HG03045 (cell line): ENCODE measurements around the gene RABGGTA.
A peak's percentile ranks its signal among the peaks of the same experiment; 100 is the strongest.
"Not testable (repeated sequence)": the region's sequence is repeated elsewhere in the genome, so short reads cannot be mapped to it uniquely, and the experiment has no call there.

Experiments used
- ATAC-seq: cut with Tn5 transposase; IDR thresholded peaks from one replicate; pipeline ENCODE4 v1.9.1; 2021; ENCODE audit warnings: mild to moderate bottlenecking, moderate library complexity; ENCODE audit not compliant: unreplicated experiment

RABGGTA gene

DNA sequence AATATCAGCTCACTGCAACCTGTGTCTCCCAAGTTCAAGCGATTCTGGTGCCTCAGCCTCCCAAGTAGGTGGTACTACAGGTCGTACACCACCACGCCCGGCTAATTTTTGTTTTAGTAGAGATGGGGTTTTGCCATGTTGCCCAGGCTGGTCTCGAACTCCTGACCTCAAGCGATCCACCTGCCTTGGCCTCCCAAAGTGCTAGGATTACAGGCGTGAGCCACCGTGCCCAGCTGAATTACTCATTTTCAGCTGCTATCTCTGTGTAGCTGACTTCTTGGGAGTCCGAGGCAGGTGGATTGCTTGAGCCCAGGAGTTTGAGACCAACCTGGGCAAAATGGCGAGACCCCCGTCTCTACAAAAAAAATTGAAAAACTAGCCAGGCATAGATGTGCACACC lies 26.0 kb downstream of the RABGGTA start:
- ATAC-seq, result not testable (repeated sequence)

DNA sequence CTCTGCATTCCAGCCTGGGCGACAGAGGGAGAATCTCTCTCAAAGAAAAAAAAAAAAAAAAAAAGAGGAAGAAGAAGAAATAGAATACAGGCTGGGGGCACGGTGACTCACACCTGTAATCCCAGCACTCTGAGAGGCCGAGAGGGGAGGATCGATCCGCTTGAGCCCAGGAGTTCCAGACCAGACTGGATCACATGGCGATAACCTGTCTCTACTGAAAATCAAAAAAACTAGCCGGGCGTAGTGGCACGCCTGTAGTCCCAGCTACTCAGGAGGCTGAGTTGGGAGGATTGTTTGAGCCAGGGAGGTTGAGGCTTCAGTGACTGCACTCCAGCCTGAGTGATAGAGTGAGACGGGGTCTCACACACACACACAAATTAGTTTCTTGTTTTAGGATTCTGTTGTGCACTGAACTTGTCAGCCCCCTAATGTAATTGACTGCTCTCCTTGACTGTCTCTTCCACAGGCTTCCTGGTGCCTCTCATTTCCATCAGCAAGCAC lies 28.0 kb downstream of the RABGGTA start:
- ATAC-seq, result no peak

DNA sequence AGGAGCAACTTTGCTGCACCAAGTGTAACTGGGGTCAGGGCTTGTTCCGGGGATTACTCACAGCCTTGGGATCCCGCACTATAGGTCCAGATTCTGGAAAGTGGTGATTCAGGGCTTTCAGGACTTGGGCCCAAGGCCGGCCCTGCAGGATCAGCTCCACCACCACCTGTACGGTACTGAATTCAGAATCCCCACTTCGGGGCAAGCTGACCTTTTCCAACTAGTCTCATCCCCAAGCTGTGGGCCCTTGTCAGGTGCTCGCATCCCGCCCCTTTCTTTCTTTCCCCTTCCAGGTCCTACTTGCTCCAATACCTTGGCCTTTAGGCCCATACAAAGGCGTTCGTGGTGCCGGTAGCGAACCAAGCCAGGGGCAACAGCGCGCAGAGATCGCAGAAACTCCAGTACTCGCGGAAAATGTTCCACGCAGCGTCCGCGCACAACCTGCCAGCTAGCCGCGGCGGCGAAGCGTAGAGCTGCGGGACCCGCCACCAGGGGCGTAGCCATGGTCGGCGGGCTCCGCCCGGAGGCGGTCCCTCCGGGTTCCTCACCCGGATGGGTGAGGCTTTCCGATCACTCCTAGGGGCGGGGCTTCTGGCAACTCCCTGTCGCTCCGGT lies 29.5 kb downstream of the RABGGTA start:
- ATAC-seq, result peak; percentile 79

DNA sequence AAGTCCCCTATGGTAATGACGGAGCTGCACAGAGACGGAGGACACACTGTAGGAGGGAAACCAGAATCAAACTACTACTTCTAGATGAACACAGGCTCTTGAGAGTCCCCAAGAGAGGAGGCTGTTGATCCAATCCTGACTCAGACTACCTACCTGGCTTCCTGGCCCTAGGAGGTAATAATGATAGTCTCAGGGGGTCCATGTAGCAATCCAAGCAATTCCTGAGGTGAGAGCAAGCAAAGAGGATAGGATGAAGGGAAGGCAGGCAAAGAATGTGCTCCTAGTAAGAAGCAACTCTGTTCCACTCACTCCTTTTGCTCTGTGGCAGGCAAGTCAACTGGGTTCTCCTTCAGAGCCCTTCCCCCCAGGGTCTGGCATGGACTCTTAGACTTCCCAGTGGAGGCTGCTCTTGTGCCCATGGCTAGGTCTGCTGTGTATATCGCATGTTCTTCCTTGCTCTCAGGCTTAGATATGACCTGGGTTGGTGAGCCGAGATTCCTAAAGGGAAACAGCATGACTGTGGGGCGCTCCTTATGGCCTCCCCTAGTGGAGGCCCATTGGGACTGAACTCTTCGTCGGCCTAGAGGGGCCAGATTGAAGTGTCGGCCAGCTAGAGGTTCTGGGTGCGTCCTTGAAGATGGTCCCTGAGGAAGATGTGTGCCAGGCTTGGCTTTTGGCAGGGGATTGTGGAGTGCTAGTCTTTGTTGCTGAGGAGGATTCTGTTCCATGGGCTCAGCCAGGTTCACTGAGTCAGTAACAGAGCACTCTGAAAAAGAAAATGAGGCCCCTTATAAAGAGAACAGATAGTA lies 31.1 kb downstream of the RABGGTA start:
- ATAC-seq, result no peak

DNA sequence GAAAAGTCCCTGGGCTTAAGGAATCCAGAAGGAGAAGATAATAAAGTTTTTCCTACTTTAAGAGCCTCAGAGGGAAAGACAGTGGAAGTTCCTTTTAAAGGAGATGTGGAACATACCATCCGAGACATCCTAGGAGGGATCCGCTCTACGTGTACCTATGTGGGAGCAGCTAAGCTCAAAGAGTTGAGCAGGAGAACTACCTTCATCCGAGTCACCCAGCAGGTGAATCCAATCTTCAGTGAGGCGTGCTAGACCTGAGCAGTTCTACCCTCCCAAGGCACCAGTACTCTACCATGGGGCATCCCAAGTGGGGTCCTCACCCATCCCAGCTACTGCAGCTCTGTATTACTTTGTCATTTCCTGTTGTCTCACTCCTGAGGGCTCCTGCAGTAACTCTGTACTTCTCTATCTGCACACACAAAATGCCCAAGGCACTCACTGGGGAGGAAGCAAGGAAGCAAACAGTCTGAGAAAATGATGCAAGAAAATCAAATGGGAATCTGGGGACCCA lies 32.8 kb downstream of the RABGGTA start:
- ATAC-seq, result no peak

DNA sequence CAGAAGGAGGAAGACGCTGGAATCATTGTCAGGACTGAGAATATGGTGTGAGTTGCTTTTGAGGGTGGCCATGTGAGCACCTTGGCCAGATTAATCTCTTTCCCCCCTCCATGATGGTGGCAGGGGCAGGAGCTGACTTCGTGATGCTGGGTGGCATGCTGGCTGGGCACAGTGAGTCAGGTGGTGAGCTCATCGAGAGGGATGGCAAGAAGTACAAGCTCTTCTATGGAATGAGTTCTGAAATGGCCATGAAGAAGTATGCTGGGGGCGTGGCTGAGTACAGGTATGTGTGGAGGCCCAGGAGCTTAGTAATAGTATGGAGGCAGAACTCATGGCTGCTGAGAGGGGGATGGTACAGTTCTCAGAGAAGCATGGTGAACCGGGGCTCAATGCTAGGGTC lies 33.3 kb downstream of the RABGGTA start:
- ATAC-seq, result no peak

DNA sequence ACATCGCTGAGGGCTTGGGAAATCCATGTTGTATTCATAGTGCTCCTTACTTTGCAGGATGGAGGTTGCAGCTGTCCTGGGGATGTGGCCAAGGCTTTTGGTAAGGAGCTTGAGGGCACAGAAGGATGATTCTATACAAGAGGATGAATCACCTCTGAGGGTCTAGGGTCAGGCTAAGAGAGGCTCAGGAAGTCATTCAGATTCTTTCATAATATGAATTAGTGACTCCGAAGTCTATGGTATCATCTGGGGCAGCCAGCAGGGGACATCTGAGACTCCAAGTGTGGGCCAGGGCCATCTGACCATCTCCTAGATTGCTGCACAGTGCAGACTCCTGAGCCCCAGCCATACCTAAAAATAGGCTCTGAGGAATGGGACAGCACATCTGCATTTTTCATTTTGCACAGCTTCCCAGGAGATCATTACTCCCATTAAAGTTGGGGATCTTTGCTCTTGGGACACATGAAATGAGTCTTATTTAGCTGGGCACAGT lies 33.9 kb downstream of the RABGGTA start:
- ATAC-seq, result no peak

DNA sequence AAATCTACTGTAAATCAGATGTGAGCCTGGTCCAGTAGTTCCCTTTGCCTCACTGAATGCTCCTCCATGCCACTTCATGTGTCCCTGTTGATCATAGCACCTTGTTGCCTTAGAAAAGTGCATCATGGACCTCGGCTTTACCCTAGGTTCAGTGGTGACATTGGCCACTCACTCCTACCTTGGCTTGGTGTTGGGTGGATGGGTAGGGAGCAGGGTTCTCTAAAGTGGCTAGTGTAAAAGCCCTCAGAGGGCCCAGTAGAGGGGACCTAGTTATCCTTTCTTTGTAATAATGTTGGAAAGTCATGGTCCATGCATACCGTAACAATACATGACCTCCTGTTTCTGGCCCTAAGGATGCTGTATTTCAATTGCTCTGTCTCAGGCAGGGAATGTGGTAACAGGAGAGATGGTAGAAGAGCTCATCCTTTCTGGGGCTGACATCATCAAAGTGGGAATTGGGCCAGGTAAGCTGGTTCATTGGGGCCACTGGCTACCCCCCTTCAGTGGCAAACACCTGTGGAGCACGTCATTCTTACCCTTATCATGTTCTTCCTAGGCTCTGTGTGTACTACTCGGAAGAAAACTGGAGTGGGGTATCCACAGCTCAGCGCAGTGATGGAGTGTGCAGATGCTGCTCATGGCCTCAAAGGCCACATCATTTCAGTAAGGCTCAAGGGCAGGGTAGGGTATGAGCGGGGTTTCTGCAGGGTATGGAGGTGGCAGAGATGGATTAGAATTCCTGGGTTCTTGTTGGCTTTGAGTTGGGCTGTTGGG lies 34.5 kb downstream of the RABGGTA start:
- no peak for ATAC-seq

DNA sequence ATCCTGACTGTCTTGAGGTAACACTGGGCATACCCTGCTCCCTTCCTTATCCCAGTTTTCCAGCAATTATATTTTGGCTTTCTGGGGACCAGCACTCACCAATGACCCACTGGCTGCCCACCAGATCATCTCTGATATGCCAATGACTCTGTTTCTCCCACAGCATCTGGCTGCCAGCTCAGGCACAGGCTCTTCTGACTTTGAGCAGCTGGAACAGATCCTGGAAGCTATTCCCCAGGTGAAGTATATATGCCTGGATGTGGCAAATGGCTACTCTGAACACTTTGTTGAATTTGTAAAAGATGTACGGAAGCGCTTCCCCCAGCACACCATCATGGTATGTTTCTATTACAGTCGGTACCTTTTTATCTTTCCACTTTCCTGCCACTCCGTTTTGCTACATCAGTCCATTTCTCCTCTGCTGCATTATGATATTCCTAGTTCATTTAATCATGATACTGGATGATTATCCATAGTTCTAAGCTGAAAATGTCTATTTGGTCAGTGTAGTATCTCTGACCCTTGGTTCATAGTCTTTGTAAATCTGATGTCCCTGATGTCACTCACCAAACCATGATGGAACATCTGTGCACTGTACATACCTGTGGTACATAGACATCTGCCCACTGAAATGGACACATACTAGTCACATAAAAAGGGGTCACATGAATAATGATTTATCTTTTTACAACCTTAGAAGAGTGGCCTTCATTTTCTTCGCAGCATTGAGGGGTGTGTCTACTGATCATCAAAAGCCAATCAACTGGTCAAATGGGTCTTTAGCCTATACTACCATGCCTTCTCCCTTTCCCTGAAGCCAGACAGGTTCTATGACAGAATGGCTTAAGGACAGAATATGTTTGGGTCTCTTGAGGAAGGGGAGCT lies 35.4 kb downstream of the RABGGTA start:
- no peak for ATAC-seq

DNA sequence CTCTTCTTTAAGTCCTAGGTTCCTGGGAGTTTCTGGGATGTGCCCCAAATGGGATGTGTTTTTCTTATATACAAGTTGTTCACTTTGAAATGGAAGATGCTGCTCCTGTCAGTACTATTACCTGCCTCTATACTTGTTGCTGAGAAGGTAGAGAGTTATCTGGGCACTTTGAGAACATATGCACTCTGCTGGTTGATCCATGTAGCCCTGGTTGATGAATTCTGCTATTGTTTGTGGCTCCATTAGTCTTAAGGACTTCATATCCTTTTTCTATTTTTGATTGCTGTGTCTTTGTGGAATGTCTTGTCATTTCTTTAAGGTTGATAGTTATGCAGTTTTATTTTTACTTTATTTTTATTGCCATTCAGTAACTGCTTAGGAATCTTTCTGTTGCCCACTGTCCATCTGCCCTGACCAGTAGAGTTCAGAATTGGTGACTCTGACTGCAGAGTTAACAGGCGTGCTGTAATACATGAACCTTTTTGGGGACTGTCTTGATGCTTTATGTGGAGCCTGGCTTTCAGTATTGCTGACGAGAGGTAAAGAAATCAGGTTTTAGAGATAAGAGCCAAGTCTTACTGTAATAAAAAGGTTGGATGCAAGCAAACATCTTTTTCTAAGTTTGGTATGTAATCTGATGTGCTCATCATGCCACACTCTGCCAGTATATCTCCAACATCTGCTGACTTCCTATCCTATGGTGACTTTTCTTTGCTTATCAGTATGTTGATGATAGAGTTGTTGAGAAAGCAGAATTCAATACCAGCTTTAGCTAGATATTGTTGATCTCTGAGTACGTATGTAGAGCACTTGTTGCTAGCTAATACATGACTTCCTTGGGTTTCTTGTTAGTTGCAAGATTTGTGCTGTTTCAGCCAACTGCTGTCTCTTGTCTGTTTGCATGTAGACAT lies 37.0 kb downstream of the RABGGTA start:
- no peak for ATAC-seq

DNA sequence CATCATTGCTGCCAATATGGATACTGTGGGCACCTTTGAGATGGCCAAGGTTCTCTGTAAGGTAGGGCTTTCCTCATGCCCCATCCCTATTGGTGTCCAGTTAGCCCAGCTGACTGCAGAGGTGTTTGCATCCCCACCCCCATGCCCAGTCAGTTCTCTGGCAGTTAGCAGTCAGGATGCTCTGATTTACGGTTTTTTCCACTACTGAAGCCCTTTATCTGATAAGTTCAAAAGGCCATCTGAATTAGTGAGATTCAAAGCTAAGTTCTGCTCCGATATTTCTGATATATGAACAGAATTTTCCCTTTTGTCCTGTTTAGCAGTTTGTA lies 37.9 kb downstream of the RABGGTA start:
- ATAC-seq, result no peak

DNA sequence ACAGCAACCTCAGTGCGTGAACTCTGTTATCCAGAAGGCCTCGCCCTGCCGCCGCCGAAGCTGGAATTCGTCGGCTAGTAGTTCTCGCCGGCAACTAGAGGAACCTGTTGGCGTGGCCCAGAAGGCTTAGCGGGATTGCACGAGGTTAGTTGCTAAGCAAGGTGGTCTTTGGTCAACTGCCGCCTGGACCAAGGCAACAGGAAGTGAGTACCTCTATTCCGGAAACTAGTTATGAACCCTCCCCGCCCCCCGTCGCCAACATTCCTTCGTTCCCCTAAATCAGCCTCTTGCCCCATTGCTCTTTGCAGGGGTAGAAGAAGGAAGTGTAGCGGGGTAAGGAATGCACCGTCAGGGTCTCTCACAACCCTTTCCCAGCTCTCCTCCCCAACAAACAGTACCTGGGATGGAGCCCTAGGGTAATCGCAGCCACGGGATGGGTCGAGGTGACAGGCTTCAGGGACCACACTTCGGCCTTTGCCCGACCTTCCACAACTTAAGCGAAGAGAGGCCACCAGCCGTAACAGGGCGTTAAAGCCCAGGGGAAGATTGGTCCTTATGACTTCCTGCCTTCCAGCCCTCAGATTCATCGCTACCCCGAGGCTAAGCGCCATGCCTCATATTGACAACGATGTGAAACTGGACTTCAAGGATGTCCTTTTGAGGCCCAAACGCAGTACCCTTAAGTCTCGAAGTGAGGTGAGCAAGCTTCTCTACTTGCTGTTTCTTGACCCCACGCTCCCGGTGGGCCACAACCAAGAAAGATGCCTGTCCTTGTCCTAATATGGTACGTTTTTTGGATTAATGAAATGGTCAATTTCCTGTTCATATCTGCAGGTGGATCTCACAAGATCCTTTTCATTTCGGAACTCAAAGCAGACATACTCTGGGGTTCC lies 38.5 kb downstream of the RABGGTA start, which contains the start of gene GMPR2:
Gene GMPR2 (plus strand): TSS at position 285 of the 893 bp plus-strand sequence. CDS start 325 bp downstream, at position 610.
- ATAC-seq, result peak; percentile 48

DNA sequence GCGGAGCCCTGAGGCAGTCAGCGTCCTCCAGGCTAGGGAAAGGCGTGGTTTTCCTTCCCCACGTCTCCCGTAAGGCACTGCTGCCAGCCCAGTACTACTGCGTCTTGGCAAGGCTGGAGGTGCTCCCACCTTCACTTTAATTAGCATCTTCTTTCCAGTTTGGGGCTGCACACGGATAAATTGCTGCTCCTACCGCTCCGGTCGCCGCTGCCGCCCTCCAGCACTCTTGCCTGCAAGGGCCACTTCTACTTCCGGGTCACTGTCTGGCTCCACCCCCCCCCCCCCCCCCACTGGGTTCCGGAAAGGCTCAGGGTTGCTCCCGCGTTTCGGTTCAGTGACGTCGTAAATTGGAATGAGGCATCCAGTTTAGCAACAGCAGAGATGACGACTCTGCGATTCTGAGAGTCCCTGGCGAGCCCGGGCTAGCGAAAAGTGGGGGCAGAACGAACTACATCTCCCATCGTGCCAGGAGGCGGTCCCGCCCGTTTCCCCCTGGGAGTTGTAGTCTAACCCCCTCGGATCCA lies 39.2 kb downstream of the RABGGTA start, which contains the start of gene NEDD8:
Gene NEDD8 (minus strand): TSS at position 247 of the 524 bp plus-strand sequence. CDS start 100 bp downstream, at position 147.
- peak; percentile 70 for ATAC-seq

DNA sequence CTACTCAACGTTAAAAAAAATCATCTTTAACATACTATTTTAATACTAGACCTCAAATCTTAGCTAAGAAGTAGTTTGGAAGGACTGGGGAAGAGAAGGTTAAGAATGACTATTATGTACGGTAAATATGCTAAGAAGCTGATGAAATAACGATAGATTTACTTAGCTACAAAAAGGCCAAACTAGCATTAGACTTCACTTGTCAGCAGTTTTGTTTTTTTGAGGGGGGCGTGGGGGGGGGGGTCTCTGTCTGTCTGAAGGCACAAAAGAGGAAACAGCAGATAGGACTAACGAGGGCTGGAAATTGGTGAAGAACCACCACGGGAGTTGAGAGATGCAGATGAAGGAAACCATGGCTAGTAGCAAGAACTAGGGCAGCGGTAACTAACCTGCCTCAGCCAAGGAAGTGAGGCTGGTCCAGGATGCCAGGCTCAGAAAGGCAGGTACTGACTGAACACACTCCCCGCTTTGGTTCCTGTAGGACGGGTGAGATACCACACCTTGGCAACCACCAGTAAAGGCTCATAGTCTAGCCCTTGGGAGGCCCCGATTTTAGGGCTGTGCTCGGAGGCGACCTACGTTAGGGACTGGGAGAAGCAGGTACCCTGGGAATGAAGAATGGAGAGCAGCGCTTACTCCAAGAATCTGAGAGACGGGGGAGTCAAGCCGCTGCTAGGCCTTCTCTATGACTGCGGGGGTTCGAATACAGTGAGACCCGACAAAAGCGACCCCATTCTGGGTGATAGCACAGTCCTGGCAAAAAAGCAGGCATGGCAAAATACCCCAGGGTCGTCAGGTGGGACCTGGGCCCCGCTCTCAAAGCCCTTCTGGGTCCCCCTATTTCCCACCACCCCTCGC lies 39.9 kb downstream of the RABGGTA start:
- ATAC-seq, result peak; percentile 4

DNA sequence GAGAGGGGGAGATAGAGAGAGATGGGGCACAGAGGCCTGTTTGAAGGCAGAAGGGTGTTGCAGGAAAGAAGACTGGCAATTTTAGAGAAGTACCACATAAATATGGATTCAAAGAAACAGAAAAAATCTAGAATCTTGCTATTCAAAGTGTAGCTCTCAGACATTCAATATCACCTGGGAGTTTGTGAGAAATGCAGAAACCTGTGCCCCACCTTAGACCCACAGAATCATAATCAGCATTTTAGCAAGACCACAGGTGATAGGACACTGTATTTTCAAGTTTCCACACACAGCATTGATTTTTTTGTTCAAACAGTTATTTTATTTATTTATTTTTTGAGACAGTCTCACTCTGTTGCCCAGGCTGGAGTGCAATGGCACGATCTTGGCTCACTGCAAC lies 42.5 kb downstream of the RABGGTA start:
- ATAC-seq, result no peak

DNA sequence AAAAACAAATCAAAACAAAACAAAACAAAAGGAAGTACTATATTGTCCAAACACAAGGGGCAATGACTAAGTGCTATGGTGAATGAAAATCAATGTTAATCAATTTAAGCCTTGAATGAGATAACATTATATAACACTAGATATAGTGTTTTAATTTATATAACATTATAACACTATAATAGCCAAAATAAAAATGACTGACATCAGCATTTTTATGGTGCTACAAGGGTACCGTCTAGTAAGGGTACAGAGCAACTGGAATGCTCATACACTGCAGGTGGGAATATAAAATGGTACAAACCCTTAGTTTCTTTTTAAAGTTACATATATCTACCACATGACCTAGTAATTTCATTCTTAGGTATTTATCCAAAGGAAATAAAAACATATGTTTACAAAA lies 44.9 kb downstream of the RABGGTA start:
- no peak for ATAC-seq

DNA sequence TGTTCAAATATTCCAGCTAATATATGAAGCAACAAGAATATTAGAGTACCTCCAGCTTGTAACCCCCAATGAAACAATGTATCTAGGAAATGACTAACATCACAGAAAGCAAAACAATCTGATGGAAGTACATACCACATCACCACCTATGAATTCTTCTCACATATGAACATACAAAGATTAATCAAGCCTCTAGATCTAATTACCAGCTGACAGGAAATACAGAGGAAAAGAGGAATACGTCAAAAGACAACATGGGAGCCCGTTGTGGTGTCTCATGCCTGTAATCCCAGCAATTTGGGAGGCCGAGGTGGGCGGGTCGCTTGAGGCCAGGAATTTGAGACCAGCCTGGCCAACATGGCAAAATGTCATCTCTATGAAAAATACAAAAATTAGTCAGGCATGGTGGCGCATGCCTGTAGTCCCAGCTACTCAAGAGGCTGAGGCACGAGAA lies 46.8 kb downstream of the RABGGTA start:
- no peak for ATAC-seq
